K562 (cell line): ENCODE data around the gene PLCL1. TPM values are rescaled to one million over a fixed set of nuclear protein-coding genes. Genes with fewer than 3 reads are reported as not detected.

Experiments
- ATAC-seq: fragments of 200-7000 bp; cut with Tn5 transposase; 3 replicates; pipeline ENCODE4 v1.9.1; 2020; ENCODE audit warnings: moderate library complexity
- BruUV-seq: library from RNA; stranded (reverse); fragments of 400-500 nt; replicated peaks from 2 replicates; lab custom pipeline; 2021; lab: Mats Ljungman, UMichigan
- CTCF ChIA-PET: fragments of 300-600 bp; formaldehyde crosslinking; extraction: SDS; loops from one replicate; lab custom pipeline; 2021; ENCODE audit warnings: low intra/inter-chr PET ratio; lab: Yijun Ruan, JAX
- POLR2A ChIA-PET: fragments of 300-600, 350-650 bp; sonication (Branson Sonifier 250); formaldehyde crosslinking; extraction: SDS; loops from one replicate; lab custom pipeline; 2021; ENCODE audit warnings: antibody characterized with exemption, inconsistent platforms; lab: Yijun Ruan, JAX
- DNase-seq, 4 experiments: peaks; one replicate each; pipeline versions ENCODE4 v3.0.0 to v3.0.0-alpha.2; 2011 to 2018; ENCODE audit warnings: low spot score in 3 of 4, mixed read lengths in 3 of 4; ENCODE audit errors: extremely low read depth in 1 of 4
- FAIRE-seq: peaks from 2 replicates; lab custom pipeline; 2011; peaks lifted over from hg19 to GRCh38; lab: Jason Lieb, UNC
- H2AFZ ChIP-seq: 2 replicates; pipeline ENCODE4 v1.6.0; 2011; ENCODE audit warnings: low read depth, low read length, control low read depth, inconsistent platforms
- H3K27ac ChIP-seq: fragments of 200-600 bp; 3 replicates; pipeline ENCODE4 v1.8.0; 2011; ENCODE audit warnings: low read depth, mild to moderate bottlenecking, control low read depth, inconsistent platforms, low read length, moderate library complexity, mixed read lengths; ENCODE audit errors: extremely low read depth
- H3K27me3 ChIP-seq, 2 experiments: fragments of 300-600 bp in 1 of 2; 2 replicates in 1 of 2; 3 replicates in 1 of 2; pipeline versions ENCODE4 v1.6.0 to v1.8.0; 2011; ENCODE audit warnings: inconsistent platforms in 2 of 2, low read length in 2 of 2, mild to moderate bottlenecking in 1 of 2, mixed read lengths in 1 of 2, moderate library complexity in 1 of 2; ENCODE audit not compliant: control insufficient read depth in 2 of 2, insufficient read depth in 2 of 2
- H3K36me3 ChIP-seq: fragments of 300-600 bp; 3 replicates; pipeline ENCODE4 v1.8.0; 2011; ENCODE audit warnings: mild to moderate bottlenecking, low read length, inconsistent platforms; ENCODE audit not compliant: control insufficient read depth, insufficient read depth
- H3K4me1 ChIP-seq, 2 experiments: fragments of 200-600 bp in 1 of 2; replicated peaks in 1 of 2; 2 replicates in 1 of 2; 3 replicates in 1 of 2; pipeline versions ENCODE4 v1.5.1 to v1.8.0; 2011; ENCODE audit warnings: inconsistent platforms in 2 of 2, low read length in 2 of 2, mild to moderate bottlenecking in 1 of 2, mixed read lengths in 1 of 2, moderate library complexity in 1 of 2; ENCODE audit not compliant: control insufficient read depth in 2 of 2, insufficient read depth in 2 of 2
- H3K4me2 ChIP-seq: 2 replicates; pipeline ENCODE4 v1.6.1; 2011; ENCODE audit warnings: low read length, control low read depth, inconsistent platforms, mixed read lengths; ENCODE audit not compliant: insufficient read depth
- H3K4me3 ChIP-seq: fragments of 200-600 bp; sonication (generic), shearing (Covaris generic); 2 replicates; pipeline ENCODE4 v1.5.1; 2016; ENCODE audit warnings: control low read depth, inconsistent platforms
- H3K79me2 ChIP-seq: fragments of 200-600 bp; 3 replicates; pipeline ENCODE4 v1.8.0; 2011; ENCODE audit warnings: low read length, inconsistent platforms; ENCODE audit not compliant: control insufficient read depth, insufficient read depth
- H3K9ac ChIP-seq, 2 experiments: 2 replicates each; pipeline versions ENCODE4 v1.6.0 to v1.6.1; 2011; ENCODE audit warnings: low read depth in 2 of 2, low read length in 2 of 2, control low read depth in 1 of 2, inconsistent platforms in 1 of 2, mild to moderate bottlenecking in 1 of 2, mixed read lengths in 1 of 2; ENCODE audit not compliant: insufficient read depth in 1 of 2
- H3K9me1 ChIP-seq: one replicate; pipeline ENCODE4 v1.6.0; 2011; ENCODE audit warnings: inconsistent platforms, mild to moderate bottlenecking, low read length, moderate library complexity; ENCODE audit not compliant: control insufficient read depth, insufficient read depth
- H3K9me3 ChIP-seq: replicated peaks from 2 replicates; pipeline ENCODE4 v1.5.1; 2011; ENCODE audit warnings: low read depth, low read length, inconsistent platforms; ENCODE audit not compliant: control insufficient read depth, insufficient read depth
- H4K20me1 ChIP-seq: replicated peaks from 2 replicates; pipeline ENCODE4 v1.6.1; 2011; ENCODE audit warnings: low read length, inconsistent platforms, mixed read lengths; ENCODE audit not compliant: control insufficient read depth, insufficient read depth
- ATF1 ChIP-seq, 2 experiments: fragments of 450-650 bp in 1 of 2; IDR thresholded peaks; 2 replicates each; pipeline ENCODE4 v1.6.1; 2016; ENCODE audit warnings: missing compliant biosample characterization in 1 of 2, missing genetic modification characterization in 1 of 2
- BRD4 ChIP-seq: fragments of 200-600 bp; sonication (generic); IDR thresholded peaks from 2 replicates; pipeline ENCODE4 v1.6.1; 2017; ENCODE audit warnings: inconsistent platforms
- E2F8 ChIP-seq: fragments of 450-650 bp; IDR thresholded peaks from 2 replicates; pipeline ENCODE4 v1.7.1; 2018; ENCODE audit warnings: mild to moderate bottlenecking, low read depth; ENCODE audit not compliant: partially characterized antibody
- NFE2L1 ChIP-seq: fragments of 450-650 bp; IDR thresholded peaks from 2 replicates; pipeline ENCODE4 v1.6.1; 2016; ENCODE audit warnings: missing genetic modification characterization, low read depth, mild to moderate bottlenecking, missing compliant biosample characterization, moderate library complexity, borderline replicate concordance
- NR3C1 ChIP-seq: sonication (generic); formaldehyde crosslinking; IDR thresholded peaks from 2 replicates; pipeline ENCODE4 v1.8.1; 2022; ENCODE audit warnings: missing genetic modification reagents
- RBM14 ChIP-seq: fragments of 200-400 bp; formaldehyde crosslinking; IDR thresholded peaks from 2 replicates; pipeline ENCODE4 v1.6.1; 2018; ENCODE audit warnings: low read depth, mild to moderate bottlenecking, low read length, moderate library complexity, borderline replicate concordance; ENCODE audit not compliant: insufficient read depth
- ZFP30 ChIP-seq: fragments of 250-450 bp; sonication (Bioruptor Pico); IDR thresholded peaks from 2 replicates; pipeline ENCODE4 v1.8.0; 2022; ENCODE audit warnings: moderate library complexity, mild to moderate bottlenecking, inconsistent platforms, borderline replicate concordance
- ZNF512 ChIP-seq: IDR thresholded peaks from 2 replicates; pipeline ENCODE4 v1.6.1; 2016; ENCODE audit warnings: missing genetic modification characterization, missing compliant biosample characterization
- ZSCAN29 ChIP-seq: fragments of 450-650 bp; IDR thresholded peaks from 2 replicates; pipeline ENCODE4 v1.6.1; 2017
- WGBS: fragments of 100-300 bp; shearing (Covaris generic); methylation state at CpG from one replicate; pipeline ENCODE4 v1.1.6; 2016; ENCODE audit warnings: low coverage, mixed read lengths; ENCODE audit not compliant: insufficient coverage; ENCODE audit errors: missing lambda C conversion rate; 5-methylcytosine and 5-hydroxymethylcytosine counted together
- in situ Hi-C: fragments of 300-500 bp; cut with MboI; formaldehyde crosslinking; loops from 4 replicates; pipeline ENCODE4 v1.15.0; 2018; ENCODE audit warnings: inconsistent platforms, mixed read lengths
- intact Hi-C: fragments of 100-400 bp; cut with micrococcal nuclease; formaldehyde crosslinking; loops from 2 replicates; pipeline ENCODE4 v1.14.2; 2022
- polyA plus RNA-seq, 8 experiments: library from polyadenylated mRNA; depleted of rRNA in 4 of 8; stranded (reverse) in 5 of 8; unstranded in 3 of 8; fragments of >200 nt; fragmentation: Nextera tagmentation in 2 of 8; fragmentation: Illumina TruSeq in 1 of 8; extraction: Ambion mirVana in 2 of 8; extraction: Trizol in 1 of 8; gene quantifications; 2 replicates each; pipeline versions ENCODE4 v1.2.1 to v1.2.3, GENCODE V29; 2011 to 2014; ENCODE audit warnings: inconsistent platforms in 1 of 8, missing spikeins in 1 of 8
- total RNA-seq, 7 experiments: library from RNA; depleted of rRNA in 6 of 7; stranded (reverse); fragments of >200 nt in 6 of 7; fragmentation: Illumina TruSeq in 2 of 7; extraction: Trizol in 2 of 7; gene quantifications; 2 replicates each; pipeline versions ENCODE4 v1.2.1 to v1.2.3, GENCODE V29; 2011 to 2021; ENCODE audit warnings: low replicate concordance in 1 of 7

PLCL1 gene
- total and polyA plus RNA-seq, 9 of the 15 experiments (the other 6 are each of a cell fraction or from before 2014, with no cell fraction given) = 2.0 to 17.7 (median 8.6) TPM

- POLR2A ChIA-PET = no interaction called here
Measured at GRCh38 chr2:198097630-198098029, 293.2 kb downstream of the PLCL1 start.

GRCh38 chr2:198098386-198098785, 294.0 kb downstream of the PLCL1 start:
- H3K9me1 ChIP-seq = no peaks in the 10 kb centered on the region
- no peak overlapping the region for H3K4me3 ChIP-seq
- H3K9me3 ChIP-seq = no peaks in the 10 kb centered on the region
- H2AFZ ChIP-seq = no peak overlapping the region
- ATAC-seq (no peak), FAIRE-seq (no peak), DNase-seq (no peak)
- ChIA-PET POLR2A (interaction anchor here (0.8 kb wide), 1 partner anchor 56 kb away, joined by 3 read pairs; no protein-coding TSS in a partner anchor), CTCF (no interaction called here)
- no peaks in the 10 kb centered on the region for H3K27me3 ChIP-seq
- H4K20me1 ChIP-seq = no peaks in the 10 kb centered on the region
- no peaks in the 10 kb centered on the region; the same call in 2 of the 3 replicates for H3K79me2 ChIP-seq
- H3K4me1 ChIP-seq = peaks cover 2 to 13% of the 10 kb centered on the region in 2 experiments; a peak in 3 of 5 replicates
- BruUV-seq = no TSS peak
- H3K4me2 ChIP-seq = no peak overlapping the region
- WGBS = 20% methylated on average over 1 of the region's 1 CpG
- in situ Hi-C loops = no loop called here
- intact Hi-C loops = no loop called here
- no peak overlapping the region for H3K9ac ChIP-seq
- H3K36me3 ChIP-seq = peaks cover 24% of the 10 kb centered on the region; the same call in 2 of the 3 replicates
- H3K27ac ChIP-seq = no peak overlapping the region
- TF ChIP-seq BRD4 (no peak), E2F8 (no peak), ZSCAN29 (no peak), ATF1 (CRISPR knock-in tag; IDR thresholded peaks at IDR 0.05) (no peak), ATF1 (tag; IDR thresholded peaks at IDR 0.05) (no peak), RBM14 (no peak), NFE2L1 (no peak), ZNF512 (tag) (no peak), ZFP30 (CRISPR knock-in tag) (no peak)

More at GRCh38 chr2:198097630-198098029, 293.2 kb downstream of the PLCL1 start:
- FAIRE-seq (no peak), ATAC-seq (no peak), DNase-seq (no peak)
- Histone ChIP-seq H3K36me3 (peaks cover 26% of the 10 kb centered on the region; the same call in 2 of the 3 replicates), H3K9me3 (no peaks in the 10 kb centered on the region), H3K4me2 (no peak overlapping the region), H3K9ac (no peak overlapping the region), H2AFZ (no peak overlapping the region), H3K79me2 (no peaks in the 10 kb centered on the region; the same call in 2 of the 3 replicates), H3K9me1 (no peaks in the 10 kb centered on the region), H3K27ac (no peak overlapping the region), H4K20me1 (no peaks in the 10 kb centered on the region), H3K27me3 (no peaks in the 10 kb centered on the region), H3K4me1 (peaks cover 2 to 13% of the 10 kb centered on the region in 2 experiments; a peak in 3 of 5 replicates), H3K4me3 (no peak overlapping the region)
- in situ Hi-C loops (no loop called here), intact Hi-C loops (no loop called here)
- 76% methylated on average over 3 of the region's 3 CpGs for WGBS
- CTCF ChIA-PET = no interaction called here
- no TSS peak for BruUV-seq
- no peak for TF ChIP-seq NR3C1 (CRISPR knock-in tag)
